Gastroesophageal sphincter (tissue), 4 donors: Measurements from ENCODE around the gene PLEKHH3. TPM values are rescaled to one million over a fixed set of nuclear protein-coding genes. Genes with fewer than 3 reads are reported as not detected.

Experiments
- ATAC-seq: fragments of 150-250 bp; one replicate; pipeline ENCODE4 v1.9.1; 2016; ENCODE audit warnings: mild to moderate bottlenecking, moderate library complexity
- H3K27ac ChIP-seq, 4 donors: fragments of 200-600 bp; sonication (generic) in 3 of 4; 1 replicate in 3 of 4; 2 replicates in 1 of 4; pipeline ENCODE4 v1.5.1; 2016 to 2019
- H3K27me3 ChIP-seq: fragments of 200-600 bp; sonication (generic); one replicate; pipeline ENCODE4 v1.5.1; 2019
- H3K36me3 ChIP-seq, 2 donors: fragments of 200-600 bp; sonication (generic); one replicate each; pipeline ENCODE4 v1.5.1; 2019; ENCODE audit warnings: control low read depth in 1 of 2
- H3K4me1 ChIP-seq, 3 donors: fragments of 200-600 bp; sonication (generic); 1 replicate in 2 of 3; 2 replicates in 1 of 3; pipeline ENCODE4 v1.5.1; 2016 to 2019; ENCODE audit warnings: control low read depth in 2 of 3
- H3K4me3 ChIP-seq, 2 donors: fragments of 200-600 bp; sonication (generic); one replicate each; pipeline ENCODE4 v1.5.1; 2019; ENCODE audit warnings: mild to moderate bottlenecking in 1 of 2, moderate library complexity in 1 of 2
- H3K9me3 ChIP-seq, 3 donors: fragments of 200-600 bp; sonication (generic); one replicate each; pipeline ENCODE4 v1.5.1; 2017 to 2019; ENCODE audit warnings: control low read depth in 2 of 3
- EP300 ChIP-seq: sonication (generic); formaldehyde crosslinking; IDR thresholded peaks from one replicate; pipeline ENCODE4 v1.6.1; 2017; ENCODE audit warnings: antibody characterized with exemption, mild to moderate bottlenecking
- POLR2A ChIP-seq, 2 donors: fragments of 450-650 bp; IDR thresholded peaks; one replicate each; pipeline ENCODE4 v1.6.1; 2017; ENCODE audit warnings: antibody characterized with exemption in 2 of 2, mild to moderate bottlenecking in 2 of 2, moderate library complexity in 1 of 2
- POLR2AphosphoS5 ChIP-seq: sonication (generic); formaldehyde crosslinking; IDR thresholded peaks from one replicate; pipeline ENCODE4 v1.6.1; 2017; ENCODE audit warnings: antibody characterized with exemption
- WGBS, 2 donors: methylation state at CpG; one replicate each; pipeline ENCODE4 v1.1.5; 2018; ENCODE audit warnings: low coverage in 1 of 2; 5-methylcytosine and 5-hydroxymethylcytosine counted together
- total RNA-seq, 4 donors: library from RNA; depleted of rRNA; stranded (reverse); fragments of >200 nt; gene quantifications; one replicate each; pipeline ENCODE4 v1.1.0, GENCODE V29; 2016
- TF ChIP-seq, protein P1 (sequence below), 4 experiments: fragments of 200-600 bp in 2 of 4; fragments of 450-650 bp in 2 of 4; sonication (generic) in 1 of 4; IDR thresholded peaks; one replicate each; pipeline ENCODE4 v1.5.1; 2017 to 2019; ENCODE audit warnings: antibody characterized with exemption in 4 of 4, mild to moderate bottlenecking in 2 of 4, moderate library complexity in 2 of 4

Gene PLEKHH3
- total RNA-seq, 4 donors from 2014 or later = 13.7 to 40.8 (median 23.4) TPM

DNA sequence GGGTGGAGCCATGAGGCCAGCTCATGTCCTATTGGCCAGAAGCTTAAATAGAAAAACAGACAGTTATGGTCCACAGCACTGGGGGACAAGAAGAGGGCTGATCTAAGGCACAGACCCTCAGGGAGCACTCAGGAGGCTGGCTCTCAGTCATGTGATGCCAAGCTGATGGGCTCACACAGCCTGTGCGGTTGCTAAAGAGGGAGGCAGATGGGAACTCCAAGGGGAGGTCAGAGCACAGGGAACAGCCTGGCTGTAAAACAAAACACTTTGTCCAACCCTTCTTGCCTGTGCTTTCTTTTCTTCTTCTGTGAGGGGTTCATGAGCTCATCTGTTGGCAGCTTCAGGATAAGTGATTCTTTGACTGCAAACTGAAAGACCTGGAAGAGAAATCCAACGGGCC, 32.8 kb upstream of the PLEKHH3 start:
- H3K4me1 ChIP-seq = no peaks in the 10 kb centered on the region
- H3K36me3 ChIP-seq = peaks cover 0 to 100% of the 10 kb centered on the region in 2 donors
- no peaks in the 10 kb centered on the region for H3K27me3 ChIP-seq
- 64 to 83% methylated on average over 1 to 2 of the region's 2 CpGs for WGBS, 2 donors
- no peak overlapping the region for H3K27ac ChIP-seq
- no peak overlapping the region for H3K4me3 ChIP-seq
- ATAC-seq = no peak
- no peak for TF ChIP-seq POLR2A (IDR thresholded peaks at IDR 0.05)
- TF ChIP-seq, protein P1, sequence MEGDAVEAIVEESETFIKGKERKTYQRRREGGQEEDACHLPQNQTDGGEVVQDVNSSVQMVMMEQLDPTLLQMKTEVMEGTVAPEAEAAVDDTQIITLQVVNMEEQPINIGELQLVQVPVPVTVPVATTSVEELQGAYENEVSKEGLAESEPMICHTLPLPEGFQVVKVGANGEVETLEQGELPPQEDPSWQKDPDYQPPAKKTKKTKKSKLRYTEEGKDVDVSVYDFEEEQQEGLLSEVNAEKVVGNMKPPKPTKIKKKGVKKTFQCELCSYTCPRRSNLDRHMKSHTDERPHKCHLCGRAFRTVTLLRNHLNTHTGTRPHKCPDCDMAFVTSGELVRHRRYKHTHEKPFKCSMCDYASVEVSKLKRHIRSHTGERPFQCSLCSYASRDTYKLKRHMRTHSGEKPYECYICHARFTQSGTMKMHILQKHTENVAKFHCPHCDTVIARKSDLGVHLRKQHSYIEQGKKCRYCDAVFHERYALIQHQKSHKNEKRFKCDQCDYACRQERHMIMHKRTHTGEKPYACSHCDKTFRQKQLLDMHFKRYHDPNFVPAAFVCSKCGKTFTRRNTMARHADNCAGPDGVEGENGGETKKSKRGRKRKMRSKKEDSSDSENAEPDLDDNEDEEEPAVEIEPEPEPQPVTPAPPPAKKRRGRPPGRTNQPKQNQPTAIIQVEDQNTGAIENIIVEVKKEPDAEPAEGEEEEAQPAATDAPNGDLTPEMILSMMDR (IDR thresholded peaks at IDR 0.05) = no peak
- no peak for TF ChIP-seq EP300
- TF ChIP-seq POLR2AphosphoS5 = no peak
- H3K9me3 ChIP-seq = no peaks in the 10 kb centered on the region

DNA sequence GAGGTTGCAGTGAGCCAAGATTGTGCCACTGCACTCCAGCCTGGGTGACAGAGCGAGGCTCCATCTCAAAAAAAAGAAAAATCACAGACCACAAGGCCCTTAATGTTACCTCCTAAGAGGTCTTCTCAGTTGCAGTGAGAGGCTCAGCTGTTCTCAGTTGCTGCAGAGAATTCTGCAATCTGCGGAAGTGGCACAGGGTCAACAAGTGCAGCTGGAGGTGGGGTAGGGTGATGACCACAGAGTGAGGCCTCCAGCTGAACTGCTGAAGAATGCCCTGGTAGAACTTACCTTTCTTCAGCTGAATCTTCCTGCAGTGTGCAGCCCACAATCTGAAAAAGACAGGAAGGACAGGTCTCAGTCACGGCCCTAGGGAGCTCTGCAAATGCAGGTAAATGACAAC, 31.8 kb upstream of the PLEKHH3 start:
- H3K27ac ChIP-seq = no peak overlapping the region
- no peak for ATAC-seq
- no peak overlapping the region for H3K4me3 ChIP-seq
- H3K36me3 ChIP-seq = peaks cover 0 to 100% of the 10 kb centered on the region in 2 donors
- 84 to 100% methylated on average over 1 to 2 of the region's 3 CpGs for WGBS, 2 donors
- no peaks in the 10 kb centered on the region for H3K4me1 ChIP-seq
- no peaks in the 10 kb centered on the region for H3K27me3 ChIP-seq
- TF ChIP-seq, protein P1 (IDR thresholded peaks at IDR 0.05) = no peak
- TF ChIP-seq POLR2A (IDR thresholded peaks at IDR 0.05) = no peak
- no peaks in the 10 kb centered on the region for H3K9me3 ChIP-seq

DNA sequence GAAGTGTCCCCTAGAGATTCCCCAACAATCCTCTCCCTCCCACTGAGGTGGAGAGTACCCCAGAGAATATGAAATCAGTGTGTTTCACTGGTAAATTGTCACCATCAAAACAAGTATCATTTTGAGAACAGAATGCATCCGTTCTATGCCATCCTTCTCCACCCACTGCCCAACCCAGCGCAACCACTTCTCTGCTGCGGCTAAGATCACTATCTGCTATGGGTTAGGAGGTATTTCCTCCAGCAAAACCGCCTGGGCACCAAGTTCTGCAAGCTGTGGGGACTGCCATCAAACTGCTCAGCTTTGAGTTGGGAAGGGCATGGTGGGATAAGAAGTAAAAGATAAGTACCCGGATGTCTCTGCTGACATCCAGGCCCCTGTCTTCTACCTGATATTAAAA, 29.9 kb upstream of the PLEKHH3 start:
- Histone ChIP-seq H3K27ac (no peak overlapping the region), H3K4me1 (no peaks in the 10 kb centered on the region), H3K27me3 (no peaks in the 10 kb centered on the region), H3K9me3 (no peaks in the 10 kb centered on the region), H3K4me3 (no peak overlapping the region), H3K36me3 (peaks cover 0 to 100% of the 10 kb centered on the region in 2 donors)
- WGBS, 2 donors = 78 to 88% methylated on average over 3 to 5 of the region's 5 CpGs
- TF ChIP-seq EP300 (no peak), POLR2A (IDR thresholded peaks at IDR 0.05) (no peak), POLR2AphosphoS5 (no peak)
- TF ChIP-seq, protein P1 (IDR thresholded peaks at IDR 0.05) = no peak
- no peak for ATAC-seq

DNA sequence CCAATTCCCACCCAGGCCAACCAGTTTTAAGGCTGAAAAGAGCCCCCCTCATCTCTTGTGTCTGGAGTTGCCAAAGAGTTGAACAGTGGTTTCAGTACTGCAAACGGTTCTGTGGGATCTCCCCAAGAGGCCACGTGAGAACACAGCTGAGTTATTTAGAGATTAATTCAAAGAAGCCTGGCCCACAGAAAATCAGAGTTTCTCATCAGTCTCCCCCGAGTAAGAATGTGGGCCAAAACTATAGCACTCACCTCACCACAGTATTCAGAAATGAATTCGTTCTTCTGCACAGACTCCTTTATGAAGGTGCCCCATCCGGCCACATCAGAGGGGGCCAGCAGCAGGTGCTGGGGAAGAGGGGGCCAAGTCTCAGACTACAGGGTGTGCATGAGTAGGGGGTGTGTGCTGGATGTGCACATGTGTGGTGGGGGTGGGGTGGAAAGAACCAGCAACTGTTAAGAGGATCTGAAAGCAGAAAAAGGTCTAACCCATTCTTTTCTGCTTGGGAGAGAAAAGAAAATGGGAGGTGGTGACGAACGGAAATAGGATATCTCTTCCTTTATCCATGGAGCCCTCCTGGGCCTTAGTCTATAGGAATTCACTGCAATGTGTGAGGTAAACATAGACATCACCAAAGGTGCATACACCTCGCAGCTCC, 28.2 kb upstream of the PLEKHH3 start:
- no peaks in the 10 kb centered on the region for H3K27me3 ChIP-seq
- H3K4me1 ChIP-seq = no peaks in the 10 kb centered on the region
- WGBS, 2 donors = 70 to 80% methylated on average over 3 to 6 of the region's 8 CpGs
- ATAC-seq = no peak
- H3K9me3 ChIP-seq = no peaks in the 10 kb centered on the region
- H3K4me3 ChIP-seq = no peak overlapping the region
- TF ChIP-seq, protein P1 (IDR thresholded peaks at IDR 0.05) = no peak
- TF ChIP-seq EP300 = no peak
- TF ChIP-seq POLR2AphosphoS5 = no peak
- TF ChIP-seq POLR2A (IDR thresholded peaks at IDR 0.05) = no peak
- peaks cover 0 to 100% of the 10 kb centered on the region in 2 donors for H3K36me3 ChIP-seq
- no peak overlapping the region for H3K27ac ChIP-seq

DNA sequence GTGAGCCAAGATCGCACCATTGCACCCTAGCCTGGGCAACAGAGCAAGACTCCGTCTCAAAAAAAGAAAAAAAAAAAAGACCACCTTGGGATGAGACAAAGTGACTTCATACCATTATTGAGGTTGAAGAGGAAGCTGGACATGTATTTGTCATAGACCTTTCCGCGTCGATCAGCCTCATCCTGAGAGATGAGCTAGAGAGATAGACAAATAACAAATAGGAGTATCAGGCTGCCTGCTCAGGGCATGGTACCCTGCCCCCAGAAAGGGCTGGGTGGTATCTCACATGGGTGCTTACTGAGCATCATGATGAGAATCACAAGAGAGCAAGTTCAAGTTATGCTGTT, 27.7 kb upstream of the PLEKHH3 start:
- no peak overlapping the region for H3K4me3 ChIP-seq
- no peaks in the 10 kb centered on the region for H3K9me3 ChIP-seq
- 92 to 93% methylated on average over 2 to 4 of the region's 5 CpGs for WGBS, 2 donors
- TF ChIP-seq EP300 = no peak
- TF ChIP-seq, protein P1 (IDR thresholded peaks at IDR 0.05) = no peak
- TF ChIP-seq POLR2AphosphoS5 = no peak
- no peak for TF ChIP-seq POLR2A (IDR thresholded peaks at IDR 0.05)
- no peak overlapping the region for H3K27ac ChIP-seq
- ATAC-seq = no peak
- peaks cover 0 to 4% (median 0%) of the 10 kb centered on the region in 3 donors for H3K4me1 ChIP-seq
- peaks cover 0 to 100% of the 10 kb centered on the region in 2 donors for H3K36me3 ChIP-seq
- no peaks in the 10 kb centered on the region for H3K27me3 ChIP-seq
